GM19397 (cell line): ENCODE data around the gene PRR22.

ENCODE experiments used
- ATAC-seq: cut with Tn5 transposase; IDR thresholded peaks from one replicate; pipeline ENCODE4 v1.9.1; 2021; ENCODE audit warnings: mild to moderate bottlenecking, moderate library complexity; ENCODE audit not compliant: unreplicated experiment

The PRR22 gene

DNA sequence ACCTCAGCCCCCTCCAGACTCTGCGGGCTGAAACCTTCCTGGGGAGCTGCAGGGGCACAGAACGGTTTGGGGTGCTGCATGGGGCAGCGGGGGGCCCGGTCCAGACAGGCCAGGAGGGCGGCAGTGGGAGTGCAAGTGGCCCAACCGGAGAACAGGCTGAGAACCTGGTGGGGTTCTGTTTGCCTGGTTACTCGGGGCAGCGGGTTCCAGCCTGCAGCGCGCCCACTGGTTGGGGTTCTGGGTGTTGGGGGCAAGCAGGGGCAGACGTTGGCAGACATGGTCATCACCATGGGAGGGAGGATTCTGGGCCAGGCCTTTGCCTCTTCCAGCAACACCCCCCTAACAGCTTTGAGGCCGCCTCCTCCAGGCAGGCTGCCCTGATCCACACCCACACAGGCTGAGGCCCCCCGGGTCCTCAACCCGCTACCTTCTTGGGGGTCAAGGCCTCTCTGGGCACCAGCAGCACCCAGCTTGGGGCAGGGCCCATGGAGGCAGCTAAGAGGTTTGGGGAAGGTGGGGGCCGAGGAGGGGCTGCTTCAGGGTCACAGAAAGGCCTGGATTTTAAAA is at the start of gene PRR22:
PRR22 (minus strand) TSS at position 166 of the 567 bp plus-strand sequence; CDS start at position 80, 86 bp downstream.
- ATAC-seq: no peak

DNA sequence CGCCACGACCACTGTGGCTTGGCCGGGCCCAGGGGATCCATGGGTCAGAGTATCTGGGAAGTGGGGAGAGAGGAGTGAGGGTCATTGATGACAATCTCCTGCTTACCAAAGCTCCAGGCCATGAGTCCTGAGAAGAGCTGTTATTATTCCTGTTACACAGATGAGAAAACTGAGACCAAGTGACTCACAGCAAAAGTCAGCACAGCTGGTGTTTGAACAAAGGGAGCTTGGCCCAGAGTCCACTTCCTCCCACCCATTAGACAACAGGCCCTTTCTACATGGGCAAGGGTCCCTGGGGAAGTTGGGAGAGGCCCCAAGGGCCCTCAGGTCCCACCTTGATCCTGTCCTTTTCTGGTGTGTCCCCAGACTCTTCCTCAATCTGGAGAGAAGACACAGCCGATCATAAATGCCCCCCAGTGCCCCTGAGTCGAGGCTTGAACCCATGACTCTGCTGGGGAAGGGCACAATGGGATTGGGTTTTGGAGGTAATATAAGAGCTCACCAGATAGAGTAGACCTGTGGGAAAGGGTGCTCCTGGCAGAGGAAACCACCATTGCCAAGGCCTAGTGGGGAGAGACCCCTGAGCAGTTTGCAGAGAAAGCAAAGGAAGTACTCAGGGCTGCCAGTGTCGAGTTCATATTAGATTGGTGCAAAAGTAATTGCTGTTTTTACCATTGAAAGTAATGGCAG is 48.1 kb upstream of the PRR22 start:
- no peak for ATAC-seq

DNA sequence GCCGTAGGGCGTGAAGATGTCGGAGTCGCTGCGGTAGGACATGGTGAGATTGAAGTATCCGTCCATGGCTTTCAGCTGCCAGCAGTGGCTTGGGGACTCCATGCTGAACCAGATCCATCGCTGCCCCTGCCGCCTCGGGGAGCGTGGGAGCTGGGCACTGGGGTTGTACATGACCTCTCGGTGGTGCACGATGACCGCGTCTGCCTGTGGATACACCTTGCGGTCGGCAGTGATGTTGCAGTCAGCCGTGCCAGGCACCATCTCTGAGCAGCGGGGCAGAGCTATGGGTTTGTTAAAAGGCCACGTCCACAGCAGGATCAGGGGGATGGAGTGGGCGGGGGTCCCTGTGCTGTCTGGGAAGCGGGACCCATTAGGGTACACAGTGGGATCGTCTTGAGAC is 47.5 kb upstream of the PRR22 start:
- ATAC-seq: no peak

DNA sequence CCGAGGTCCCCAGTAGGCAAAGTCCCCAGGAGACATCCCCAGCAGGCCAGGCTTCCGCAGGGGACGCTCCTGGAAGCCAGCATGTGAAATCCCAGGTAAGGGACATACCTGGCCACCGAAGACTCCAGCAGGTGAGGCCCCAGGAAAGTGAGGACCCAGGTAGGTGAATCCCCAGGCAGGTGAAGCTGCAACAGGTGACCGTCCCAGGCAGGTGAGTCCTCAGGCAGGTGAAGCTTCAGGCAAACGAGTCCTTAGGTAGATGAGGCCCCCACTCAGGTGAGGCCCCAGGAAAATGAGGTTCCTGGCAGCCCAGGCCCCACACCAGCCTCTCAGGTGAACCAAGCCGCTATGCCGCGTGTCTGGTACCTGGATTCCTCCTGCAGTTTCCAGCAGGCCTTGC is 46.6 kb upstream of the PRR22 start:
- ATAC-seq: no peak

DNA sequence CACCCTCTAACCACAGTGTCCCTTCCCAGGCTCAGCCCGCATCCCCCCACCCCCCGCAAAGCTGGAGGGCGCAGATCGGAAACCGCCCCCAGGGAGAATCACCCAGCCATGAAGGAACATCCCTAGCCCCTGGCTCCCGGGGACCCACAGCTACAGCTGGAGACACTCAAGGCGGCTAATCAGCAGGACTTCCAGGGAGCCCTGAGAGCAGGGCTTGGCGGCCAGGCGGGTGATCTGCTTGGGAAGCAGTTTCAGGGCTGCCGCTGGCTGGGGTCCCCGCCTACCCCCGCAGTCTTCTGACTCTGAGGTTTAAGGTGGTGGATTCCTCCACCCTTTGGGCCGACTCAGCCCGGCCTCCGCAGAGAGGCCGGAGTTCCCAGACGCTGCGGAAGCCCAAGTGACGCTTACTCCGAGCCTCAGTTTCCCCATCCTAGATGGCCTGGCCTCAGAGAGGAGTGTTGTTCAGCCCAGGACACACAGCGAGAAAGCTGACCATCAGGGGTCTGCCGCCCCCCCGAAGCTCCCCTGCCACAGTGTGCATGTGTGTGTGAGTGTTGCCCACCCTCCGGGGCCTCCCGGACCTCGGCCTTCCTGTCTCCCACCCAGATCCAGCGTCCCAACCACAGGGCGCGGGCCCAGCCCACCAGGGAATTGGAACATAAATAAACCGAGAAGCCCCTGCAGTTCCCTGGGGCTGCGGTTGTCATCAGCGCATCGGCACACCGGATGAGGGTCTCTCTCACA is 45.2 kb upstream of the PRR22 start:
- no peak for ATAC-seq

DNA sequence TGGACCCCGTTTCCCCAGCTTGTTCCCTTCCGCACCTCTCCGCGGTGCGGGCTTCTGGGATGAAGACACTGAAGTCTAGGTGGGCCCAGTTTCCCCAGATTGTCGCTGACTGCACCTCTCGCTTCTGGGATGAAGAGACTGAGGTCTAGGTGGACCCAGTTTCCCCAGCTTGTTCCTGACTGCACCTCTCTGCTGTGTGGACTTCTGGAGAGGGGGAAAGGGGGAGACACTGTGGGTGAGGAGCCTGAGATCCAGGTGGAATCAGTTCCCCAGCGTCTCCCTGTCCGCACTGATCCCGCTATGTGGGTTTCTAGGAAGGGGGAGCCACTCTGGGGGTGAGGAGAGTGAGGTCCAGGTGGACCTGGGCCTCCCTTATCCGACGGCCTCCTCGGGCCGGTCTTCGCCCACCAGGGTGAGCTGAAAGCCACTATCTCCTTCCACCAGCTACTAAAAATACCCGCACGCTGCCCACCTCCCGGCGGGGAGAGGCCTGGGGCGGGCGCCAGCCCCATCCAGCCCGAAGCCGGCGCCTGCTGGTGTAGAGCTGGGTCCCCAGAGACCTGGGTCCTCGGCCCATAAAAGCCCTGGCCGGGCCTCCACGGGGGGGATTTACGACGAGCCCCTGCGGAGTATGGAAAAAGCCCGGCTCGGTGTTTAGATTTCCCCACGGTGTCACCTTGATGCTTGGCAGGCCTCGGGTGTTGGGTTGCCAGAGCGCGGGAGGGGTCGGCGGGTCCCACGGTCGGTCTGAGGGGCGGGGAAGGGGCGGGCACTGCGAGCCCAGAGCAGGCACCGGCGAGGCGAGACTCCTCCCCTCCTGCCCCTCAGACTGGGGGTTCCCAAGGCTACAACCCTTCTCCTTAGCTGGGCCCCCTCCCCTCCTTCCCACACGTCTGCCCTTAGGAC is 44.4 kb upstream of the PRR22 start:
- ATAC-seq: no peak

DNA sequence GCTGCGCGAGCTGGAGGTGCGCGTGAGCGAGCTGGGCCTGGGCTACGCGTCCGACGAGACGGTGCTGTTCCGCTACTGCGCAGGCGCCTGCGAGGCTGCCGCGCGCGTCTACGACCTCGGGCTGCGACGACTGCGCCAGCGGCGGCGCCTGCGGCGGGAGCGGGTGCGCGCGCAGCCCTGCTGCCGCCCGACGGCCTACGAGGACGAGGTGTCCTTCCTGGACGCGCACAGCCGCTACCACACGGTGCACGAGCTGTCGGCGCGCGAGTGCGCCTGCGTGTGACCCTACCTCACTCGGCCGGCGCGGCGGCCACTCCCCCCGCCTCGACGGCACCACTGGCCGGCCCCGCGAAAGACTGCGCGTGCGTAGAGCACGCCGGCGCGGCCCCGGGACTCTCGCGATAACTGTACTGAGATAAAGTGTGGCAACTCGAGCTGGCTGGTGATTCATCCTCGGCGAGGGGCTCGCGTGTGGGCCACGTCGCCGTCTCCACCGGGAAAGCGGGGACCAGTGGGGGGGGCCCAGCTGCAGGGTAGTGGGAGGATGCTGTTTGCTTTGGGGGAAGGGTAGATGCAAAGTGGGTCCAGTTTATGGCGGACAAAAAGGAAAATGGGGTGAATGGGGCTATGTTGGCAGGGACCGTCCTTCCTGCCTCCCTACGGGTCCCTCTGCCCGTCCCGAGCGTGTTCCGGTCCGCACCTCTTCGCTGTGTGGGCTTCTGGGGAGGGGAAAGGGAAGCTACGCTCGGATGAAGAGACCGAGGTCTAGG is 43.5 kb upstream of the PRR22 start:
- peak; percentile 70 for ATAC-seq

DNA sequence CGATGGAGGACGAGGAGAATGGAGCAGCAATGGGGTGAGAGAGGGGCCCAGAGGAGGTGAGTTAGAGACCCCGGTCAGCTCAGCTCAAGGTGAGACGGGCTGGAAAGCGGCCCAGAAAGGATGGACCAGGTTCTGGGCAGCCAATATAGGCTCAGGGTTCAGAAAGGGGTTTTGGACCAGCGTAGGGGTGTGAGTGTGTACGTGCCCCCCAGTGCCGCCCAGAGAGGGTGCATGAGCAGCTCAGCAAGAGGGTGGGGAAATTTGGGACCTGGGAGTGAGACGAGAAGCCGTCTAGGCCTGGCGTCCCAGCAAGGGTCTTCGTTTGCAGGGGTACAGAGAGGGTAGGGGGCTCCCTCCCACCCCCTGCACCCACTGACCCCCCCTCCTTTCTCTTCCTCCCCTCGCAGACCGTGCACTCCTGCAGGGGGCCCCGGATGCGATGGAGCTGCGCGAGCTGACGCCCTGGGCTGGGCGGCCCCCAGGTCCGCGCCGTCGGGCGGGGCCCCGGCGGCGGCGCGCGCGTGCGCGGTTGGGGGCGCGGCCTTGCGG is 42.9 kb upstream of the PRR22 start:
- ATAC-seq: no peak

DNA sequence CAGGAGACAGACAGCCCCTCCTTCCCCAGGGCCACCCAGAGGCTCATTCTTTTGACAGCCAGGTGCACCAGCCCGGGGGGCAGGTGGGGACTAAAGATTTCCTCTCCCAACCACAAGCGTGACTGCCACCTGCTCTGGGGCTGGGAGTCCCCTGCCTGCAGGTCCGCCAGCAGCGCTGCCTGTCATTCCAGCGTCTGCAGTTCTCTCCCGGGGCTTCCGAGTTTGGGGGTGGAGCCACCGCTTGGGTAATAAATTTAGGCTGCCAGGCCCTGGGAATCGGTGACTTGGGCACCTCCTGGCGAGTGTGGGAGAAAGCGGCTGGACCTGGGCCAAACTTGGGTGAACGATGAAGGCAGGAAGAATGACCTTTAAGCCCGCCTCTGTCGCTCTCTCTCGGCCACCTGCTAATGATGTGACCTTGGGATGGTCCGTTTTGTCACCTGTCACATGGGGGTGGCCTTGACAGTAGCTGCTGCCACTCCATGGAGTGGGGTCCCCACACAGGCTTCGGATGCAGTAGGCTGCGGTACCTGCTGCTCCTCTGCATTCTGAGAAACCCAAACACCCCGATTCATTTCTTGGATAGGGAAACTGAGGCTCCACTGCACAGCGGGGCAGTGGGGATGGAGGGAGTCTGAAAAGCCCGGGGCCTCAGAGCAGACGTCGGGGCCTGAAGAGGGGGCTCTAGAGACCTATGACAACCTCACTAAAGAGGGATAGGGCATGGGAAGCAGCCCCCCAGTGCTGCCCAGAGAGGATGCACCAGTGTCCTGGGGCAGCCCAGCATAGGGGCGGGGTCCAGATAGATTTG is 42.2 kb upstream of the PRR22 start:
- no peak for ATAC-seq

DNA sequence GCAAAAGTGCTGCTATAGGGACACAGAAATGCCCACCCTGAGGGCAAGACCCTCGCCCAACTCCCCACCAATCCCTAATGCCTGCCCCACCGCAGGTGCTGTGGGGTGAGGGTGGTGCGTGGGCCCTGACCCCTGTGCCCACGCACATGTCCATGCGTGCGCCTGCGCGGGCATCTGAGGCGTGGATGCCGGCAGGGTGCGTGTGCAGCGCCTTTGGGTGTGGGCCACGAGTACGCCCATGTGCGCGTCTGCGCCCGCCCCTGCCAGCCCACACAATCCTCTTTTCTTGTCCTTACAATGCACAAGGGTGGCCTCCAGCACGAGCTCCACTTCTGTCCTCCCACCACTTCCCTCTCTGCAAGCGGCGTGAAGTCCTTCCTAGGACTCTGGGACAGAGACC is 40.6 kb upstream of the PRR22 start:
- ATAC-seq: no peak

DNA sequence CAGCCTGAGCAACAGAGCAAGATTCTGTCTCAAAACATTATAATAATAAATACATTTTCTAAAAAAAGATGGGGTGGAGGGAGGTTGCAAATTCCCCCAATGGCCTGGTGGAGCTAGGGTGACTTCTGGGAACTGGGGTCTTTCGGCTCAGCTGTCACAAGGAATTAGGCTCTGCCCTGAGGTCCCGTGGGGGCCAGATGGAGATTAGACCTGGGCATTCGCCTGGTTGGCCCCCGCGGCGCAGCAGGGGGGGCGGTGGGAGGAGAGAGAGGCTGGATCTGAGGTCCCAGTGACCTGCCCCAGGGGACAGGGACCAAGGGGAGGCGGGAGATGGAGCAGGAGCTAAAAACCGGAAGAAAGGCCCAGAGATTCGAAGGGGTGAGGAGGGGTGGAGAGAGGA is 40.2 kb upstream of the PRR22 start:
- no peak for ATAC-seq

DNA sequence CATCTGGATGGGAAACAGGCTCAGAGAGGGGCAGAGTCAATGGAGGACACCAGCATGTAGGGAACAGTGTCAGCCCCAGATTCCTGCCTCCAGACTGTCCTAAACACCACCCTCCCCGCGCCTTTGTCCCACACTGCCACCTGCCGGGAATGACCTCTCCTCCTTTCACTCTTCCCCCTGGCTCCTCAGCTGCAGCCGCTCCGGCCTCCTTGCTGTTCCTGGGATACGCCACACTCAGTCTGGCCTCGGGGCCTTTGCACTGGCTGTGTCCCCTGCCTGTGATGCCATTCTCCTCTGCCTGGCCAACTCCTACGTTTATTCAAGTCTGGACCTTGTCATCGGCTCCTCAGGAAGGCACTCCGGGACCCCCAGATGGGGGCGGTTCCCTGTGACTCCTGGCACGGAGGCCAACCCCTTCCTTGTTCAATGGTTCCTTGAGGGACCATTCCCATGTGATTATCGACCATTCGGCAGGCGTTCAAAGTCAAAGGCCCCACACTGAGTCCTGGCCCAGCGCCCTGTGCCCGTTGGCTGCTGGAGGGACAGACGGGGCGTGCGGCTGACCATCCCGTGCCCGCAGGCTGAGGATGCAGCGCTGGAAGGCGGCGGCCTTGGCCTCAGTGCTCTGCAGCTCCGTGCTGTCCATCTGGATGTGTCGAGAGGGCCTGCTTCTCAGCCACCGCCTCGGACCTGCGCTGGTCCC is 39.2 kb upstream of the PRR22 start:
- ATAC-seq: no peak

DNA sequence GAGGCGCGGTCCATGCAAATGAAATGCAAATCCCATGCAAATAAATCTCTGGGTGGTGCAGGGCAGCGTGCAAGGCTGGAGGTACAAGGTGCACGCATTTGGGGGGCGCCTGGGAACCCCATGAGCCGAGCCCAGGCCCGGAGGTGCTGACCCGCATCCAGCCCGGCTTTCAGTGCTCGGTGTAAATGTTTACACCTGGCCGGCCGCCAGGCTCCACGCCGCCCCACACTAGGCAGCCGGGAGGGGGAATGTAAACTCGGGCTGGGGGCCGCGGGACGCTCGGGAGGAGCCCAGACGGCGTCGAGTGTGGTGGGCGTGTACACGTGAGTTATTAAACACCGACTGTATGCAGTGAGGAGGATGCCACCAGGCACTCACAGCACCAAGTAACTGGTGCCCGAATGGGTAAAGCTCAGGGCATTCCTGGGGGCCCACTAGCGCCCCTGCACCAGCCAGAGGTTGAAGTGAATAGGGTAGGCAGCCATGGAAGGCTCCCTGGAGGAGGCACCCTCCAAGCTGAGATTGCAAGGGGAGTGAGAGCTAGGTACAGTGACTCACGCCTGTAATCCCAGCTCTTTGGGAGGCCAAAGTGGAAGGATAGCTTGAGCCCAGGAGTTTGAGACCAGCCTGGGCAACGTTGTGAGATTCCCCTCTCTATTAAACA is 37.8 kb upstream of the PRR22 start:
- ATAC-seq: no peak

DNA sequence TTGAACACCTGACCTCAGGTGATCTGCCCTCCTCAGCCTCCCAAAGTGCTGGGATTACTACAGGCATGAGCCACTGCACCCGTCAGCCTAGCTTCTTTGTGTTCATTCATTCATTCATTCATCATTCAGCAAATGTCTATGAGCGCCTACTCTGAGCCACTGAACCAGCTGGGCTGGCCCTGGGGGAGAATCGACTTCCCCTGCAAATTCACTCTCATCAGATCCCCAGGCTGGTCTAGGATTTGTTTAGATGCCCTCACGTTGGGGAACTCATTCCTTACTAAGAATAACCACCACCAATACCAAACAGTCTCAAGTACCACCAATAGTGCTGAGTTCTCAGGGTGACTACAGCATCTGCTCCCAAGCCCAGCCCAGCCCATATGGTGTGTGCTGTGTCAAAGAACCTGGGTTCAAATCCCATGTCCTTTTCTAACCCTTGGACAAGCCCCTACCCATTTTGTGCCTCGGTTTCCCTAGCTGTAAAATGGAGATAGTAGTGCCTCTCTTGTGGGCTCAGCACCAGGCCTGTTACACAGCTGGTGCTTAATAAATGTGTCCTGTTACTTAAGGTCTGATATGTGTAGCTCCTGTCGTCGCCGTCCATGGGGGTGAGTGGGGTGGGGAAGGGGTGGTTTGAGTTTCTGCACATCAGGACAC is 37.1 kb upstream of the PRR22 start:
- ATAC-seq: no peak

DNA sequence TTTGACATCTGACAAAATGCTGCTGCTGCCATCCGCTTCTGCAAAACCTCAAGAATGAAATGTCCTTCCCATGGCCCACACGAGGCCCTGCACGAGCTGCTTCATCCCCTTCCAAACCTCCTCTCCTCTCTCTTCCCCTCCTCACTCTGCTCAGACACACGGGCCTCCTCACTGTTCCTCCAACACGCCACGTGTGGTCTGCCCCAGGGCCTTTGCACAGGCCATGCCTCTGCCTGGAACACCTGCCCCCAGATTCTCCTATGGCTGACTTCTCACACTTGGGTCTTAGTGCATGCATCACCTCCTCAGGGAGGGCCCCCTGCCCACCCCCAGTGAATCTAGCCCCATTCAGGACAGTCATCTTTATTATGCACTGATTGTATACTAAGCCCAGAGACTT is 36.2 kb upstream of the PRR22 start:
- no peak for ATAC-seq

DNA sequence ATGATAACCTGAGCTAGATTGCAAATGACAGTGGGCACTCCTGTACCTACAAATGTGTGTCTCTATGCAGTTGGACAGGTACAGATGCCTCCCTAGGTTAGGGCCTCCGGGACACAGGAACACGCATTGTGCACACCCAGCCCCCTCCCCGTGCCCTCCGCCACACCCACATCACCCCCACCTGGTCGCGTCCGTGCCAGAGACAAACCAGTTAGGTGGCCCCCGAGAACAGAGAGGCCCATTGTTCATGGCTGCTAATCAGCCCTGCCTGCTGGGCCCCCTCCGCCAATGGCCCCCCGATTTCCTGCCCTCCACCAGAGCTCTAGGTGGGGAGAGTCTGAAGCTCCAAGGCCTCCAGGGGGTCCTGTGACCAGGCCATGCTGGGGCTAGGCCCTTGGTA is 34.0 kb upstream of the PRR22 start:
- ATAC-seq: no peak

DNA sequence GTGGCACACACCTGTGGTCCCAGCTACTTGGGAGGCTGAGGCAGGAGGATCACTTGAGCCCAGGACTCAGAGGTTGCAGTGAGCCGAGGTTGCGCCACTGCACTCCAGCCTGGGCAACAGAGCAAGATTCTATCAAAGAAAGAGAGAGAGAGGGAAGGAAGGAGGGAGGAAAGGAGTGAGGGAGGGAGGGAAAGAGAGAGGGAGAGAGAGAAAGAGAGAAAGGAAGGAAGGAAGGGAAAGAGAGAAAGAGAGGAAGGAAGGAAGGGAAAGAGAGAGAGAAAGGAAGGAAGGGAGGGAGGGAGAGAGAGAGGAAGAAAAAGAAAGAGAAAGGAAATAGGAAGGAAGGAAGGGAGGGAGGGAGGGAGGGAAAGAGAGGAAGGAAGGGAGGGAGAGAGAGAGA is 32.7 kb upstream of the PRR22 start:
- ATAC-seq: no peak

DNA sequence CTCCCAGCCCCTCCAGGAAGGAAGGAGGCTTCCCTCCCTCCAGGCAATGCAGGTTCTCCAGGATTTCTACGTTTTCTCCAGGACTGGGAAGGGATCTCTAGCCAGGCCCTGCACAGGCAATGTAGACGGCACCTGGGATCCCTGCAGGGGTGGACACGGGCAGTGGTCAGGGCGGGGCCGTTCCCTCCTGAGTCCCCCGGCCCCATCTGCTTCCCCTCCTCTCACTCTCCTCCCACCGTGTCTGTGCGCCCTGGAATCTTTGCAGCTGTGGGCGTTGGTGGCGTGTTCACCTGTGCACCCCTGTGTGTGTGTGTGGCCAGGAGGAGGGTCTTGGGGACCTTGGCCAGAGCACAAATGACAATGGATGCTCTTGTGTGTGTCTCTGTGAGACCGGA is 30.3 kb upstream of the PRR22 start:
- ATAC-seq: no peak
